ENCODE results near the gene CEP135.

DNA sequence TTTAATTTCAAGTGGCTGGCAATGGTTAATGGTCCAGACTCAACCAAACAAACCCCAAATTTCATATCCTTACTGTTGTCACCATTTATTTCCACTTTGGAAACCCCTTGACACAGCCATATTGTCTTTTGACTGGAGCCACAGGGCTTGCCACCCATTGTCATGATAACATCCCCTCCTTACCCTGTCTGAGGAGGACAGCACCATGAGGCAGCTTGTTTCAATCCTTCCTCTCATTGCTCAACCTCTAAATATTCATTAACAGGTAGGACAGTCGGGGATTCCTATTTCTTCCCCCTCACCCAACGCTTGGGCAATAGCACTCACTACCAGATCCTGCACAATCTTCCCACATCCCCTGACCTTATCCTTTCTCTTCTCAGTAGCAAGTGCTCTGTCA is 92.1 kb downstream of the CEP135 start:
- TF ChIP-seq, protein P1, sequence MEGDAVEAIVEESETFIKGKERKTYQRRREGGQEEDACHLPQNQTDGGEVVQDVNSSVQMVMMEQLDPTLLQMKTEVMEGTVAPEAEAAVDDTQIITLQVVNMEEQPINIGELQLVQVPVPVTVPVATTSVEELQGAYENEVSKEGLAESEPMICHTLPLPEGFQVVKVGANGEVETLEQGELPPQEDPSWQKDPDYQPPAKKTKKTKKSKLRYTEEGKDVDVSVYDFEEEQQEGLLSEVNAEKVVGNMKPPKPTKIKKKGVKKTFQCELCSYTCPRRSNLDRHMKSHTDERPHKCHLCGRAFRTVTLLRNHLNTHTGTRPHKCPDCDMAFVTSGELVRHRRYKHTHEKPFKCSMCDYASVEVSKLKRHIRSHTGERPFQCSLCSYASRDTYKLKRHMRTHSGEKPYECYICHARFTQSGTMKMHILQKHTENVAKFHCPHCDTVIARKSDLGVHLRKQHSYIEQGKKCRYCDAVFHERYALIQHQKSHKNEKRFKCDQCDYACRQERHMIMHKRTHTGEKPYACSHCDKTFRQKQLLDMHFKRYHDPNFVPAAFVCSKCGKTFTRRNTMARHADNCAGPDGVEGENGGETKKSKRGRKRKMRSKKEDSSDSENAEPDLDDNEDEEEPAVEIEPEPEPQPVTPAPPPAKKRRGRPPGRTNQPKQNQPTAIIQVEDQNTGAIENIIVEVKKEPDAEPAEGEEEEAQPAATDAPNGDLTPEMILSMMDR (conservative IDR thresholded peaks at IDR 0.05 in 1 of 2, IDR thresholded peaks at IDR 0.05 in 1 of 2; ENCODE audit: low read depth in 1 of 2, low read length in 2 of 2): no peak
- no peak for TF ChIP-seq EZH2 (IDR thresholded peaks at IDR 0.05; ENCODE audit: low read length, missing control alignments)

Data from fibroblast of lung (primary cell).